ENCODE measurements around the gene SMC3. TPM values are rescaled to one million over a fixed set of nuclear protein-coding genes. Genes with fewer than 3 reads are reported as not detected.
"Not testable (repeated sequence)": the region's sequence is repeated elsewhere in the genome, so short reads cannot be mapped to it uniquely, and the experiment has no call there.

SMC3 gene
- total and polyA plus RNA-seq, 2 of the 4 experiments (the other 2 are of a cell fraction) = 15.0 to 15.2 TPM

DNA sequence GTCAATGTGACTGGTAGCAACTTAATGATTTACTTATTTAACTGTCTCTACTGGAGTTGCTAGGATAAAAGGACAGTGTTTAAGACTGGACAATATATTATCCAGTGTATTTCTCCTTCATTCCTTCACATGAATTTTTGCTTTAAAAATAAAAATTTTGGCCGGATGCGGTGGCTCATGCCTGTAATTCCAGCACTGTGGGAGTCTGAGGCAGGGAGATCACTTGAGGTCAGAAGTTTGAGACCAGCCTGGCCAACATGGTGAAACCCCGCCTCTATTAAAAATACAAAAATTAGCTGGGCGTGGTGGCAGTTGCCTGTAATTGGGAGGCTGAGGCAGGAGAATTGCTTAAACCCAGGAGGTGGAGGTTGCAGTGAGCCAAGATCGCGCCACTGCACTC is 71.6 kb downstream of the SMC3 start:
- H3K14ac ChIP-seq (replicated peaks; ENCODE audit: low read depth, low read length); H4K5ac ChIP-seq (ENCODE audit: low read depth, low read length); H4K20me1 ChIP-seq (ENCODE audit: insufficient read depth, low read length); H3K4me3 ChIP-seq (ENCODE audit: insufficient read depth, low read depth, low read length); DNase-seq; H3K4me2 ChIP-seq (ENCODE audit: low read depth, low read length); in situ Hi-C loops (cut with MboI; ENCODE audit: low sequenced_read_pairs); dilution Hi-C loops (cut with HindIII; ENCODE audit: low sequenced_read_pairs, unreplicated experiment); H2BK5ac ChIP-seq (ENCODE audit: low read depth, low read length, poor library complexity, severe bottlenecking); BruUV-seq (replicated peaks); intact Hi-C loops (cut with micrococcal nuclease); H3K9ac ChIP-seq (ENCODE audit: low read depth, low read length); H3K79me1 ChIP-seq (ENCODE audit: low read depth in 1 of 2, low read length in 2 of 2); POLR2A ChIA-PET (ENCODE audit: unreplicated experiment); H4K8ac ChIP-seq (ENCODE audit: low read depth in 2 of 2, low read length in 2 of 2); H3K4me1 ChIP-seq (ENCODE audit: control insufficient read depth, insufficient read depth, low read length); H3K18ac ChIP-seq (ENCODE audit: low read depth, low read length); H3K4ac ChIP-seq (ENCODE audit: low read depth, low read length); H2AK9ac ChIP-seq (replicated peaks; ENCODE audit: low read depth, low read length, poor library complexity); H2BK120ac ChIP-seq (ENCODE audit: low read depth, low read length); H3K27ac ChIP-seq (ENCODE audit: insufficient read depth, low read length); H3K23ac ChIP-seq (ENCODE audit: low read depth, low read length); H3K9me3 ChIP-seq (ENCODE audit: control insufficient read depth, insufficient read depth, low read length); H2BK15ac ChIP-seq (ENCODE audit: low read depth, low read length); H2BK20ac ChIP-seq (ENCODE audit: low read depth, low read length); H3K9me1 ChIP-seq (ENCODE audit: insufficient read depth, low read length); H2AFZ ChIP-seq (replicated peaks; ENCODE audit: low read length, poor library complexity); ATAC-seq (ENCODE audit: low read depth); H3K36me3 ChIP-seq (ENCODE audit: control insufficient read depth, insufficient read depth, low read length); H3K56ac ChIP-seq (ENCODE audit: extremely low read depth, insufficient read depth, low read length); H2AK5ac ChIP-seq (ENCODE audit: low read depth, low read length); H4K91ac ChIP-seq (ENCODE audit: insufficient read depth, low read depth, low read length): not testable (repeated sequence)
- CTCF ChIA-PET = interaction anchor here (1.2 kb wide), 1 partner anchor 28 kb away, joined by 3 read pairs; no protein-coding TSS in a partner anchor
- no CpG with 5 or more reads among the region's 6 CpGs for WGBS, 2 experiments (ENCODE audit: extremely low coverage in 2 of 2, insufficient read length in 1 of 2)
- peaks cover 27% of the 10 kb centered on the region for H3K27me3 ChIP-seq (ENCODE audit: control insufficient read depth, insufficient read depth, low read length)
